Measurements from ENCODE around the gene RSAD1.

Gene RSAD1

GRCh38 chr17:50483266-50483665 is 4.6 kb downstream of the RSAD1 start:
- ATAC-seq (replicated peaks) (no peak), DNase-seq (no peak)
- Mint-ChIP-seq H3K36me3 (peaks cover 22 to 49% of the 10 kb centered on the region in 2 donors), H3K4me3 (no peak overlapping the region), H3K27ac (no peak overlapping the region), H3K4me1 (peaks cover 19 to 26% of the 10 kb centered on the region in 2 donors), H3K27me3 (no peaks in the 10 kb centered on the region), H3K9me3 (no peaks in the 10 kb centered on the region)

GRCh38 chr17:50484386-50485155 is 5.9 kb downstream of the RSAD1 start:
- Mint-ChIP-seq H3K9me3 (no peaks in the 10 kb centered on the region), H3K4me1 (peaks cover 16 to 19% of the 10 kb centered on the region in 2 donors), H3K36me3 (peaks cover 22 to 47% of the 10 kb centered on the region in 2 donors), H3K27me3 (no peaks in the 10 kb centered on the region), H3K27ac (no peak overlapping the region), H3K4me3 (no peak overlapping the region)
- ATAC-seq (replicated peaks) (no peak), DNase-seq (no peak)

DNA sequence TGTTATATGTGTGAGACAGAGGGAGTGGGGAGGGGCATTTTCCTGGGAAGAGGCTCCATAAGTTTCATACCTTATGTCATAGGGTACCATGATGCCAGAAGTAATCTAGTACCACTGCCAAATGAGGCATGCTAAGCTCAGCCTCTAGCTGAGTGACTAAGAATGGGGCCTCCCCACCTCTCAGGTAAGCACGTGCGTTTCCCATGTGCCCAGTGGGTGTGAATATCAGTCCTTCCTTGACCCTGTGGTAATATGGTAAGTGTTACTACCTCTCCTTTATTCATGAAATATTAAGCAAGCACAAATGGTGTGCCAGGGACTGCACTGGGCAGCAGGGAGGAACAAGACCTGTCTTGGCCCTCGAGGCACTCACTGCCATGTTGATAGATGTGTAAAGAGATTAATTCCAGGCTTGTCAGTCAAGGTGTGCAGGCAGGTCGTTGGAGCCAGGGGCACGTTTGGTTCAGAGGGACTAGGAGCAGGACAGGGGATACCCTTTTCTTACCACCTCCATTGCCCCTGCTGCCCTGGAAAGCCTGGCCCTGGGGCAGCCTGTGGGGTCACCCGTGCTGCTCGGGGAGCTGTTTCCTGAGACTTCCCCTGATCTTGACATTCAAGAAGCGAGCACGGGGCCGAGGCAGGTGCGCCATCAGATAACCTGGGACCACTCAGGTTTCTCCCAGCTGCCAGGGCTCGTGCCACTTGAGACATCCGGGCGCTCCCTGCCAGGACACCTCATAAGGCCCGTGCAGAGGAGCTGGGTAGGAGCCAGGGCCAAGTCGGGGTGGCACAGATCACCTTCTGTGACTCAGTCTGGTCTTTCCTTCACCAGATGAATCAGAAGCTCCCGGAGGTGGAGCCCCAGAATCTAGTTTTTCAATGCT is 8.8 kb downstream of the RSAD1 start:
- ATAC-seq (replicated peaks) (no peak), DNase-seq (no peak)
- Mint-ChIP-seq H3K27me3 (no peaks in the 10 kb centered on the region), H3K36me3 (peaks cover 19 to 35% of the 10 kb centered on the region in 2 donors), H3K27ac (no peak overlapping the region), H3K9me3 (no peaks in the 10 kb centered on the region), H3K4me1 (peaks cover 4% of the 10 kb centered on the region in 2 donors), H3K4me3 (no peak overlapping the region)

- Mint-ChIP-seq H3K36me3 (peaks cover 12 to 28% of the 10 kb centered on the region in 2 donors), H3K9me3 (no peaks in the 10 kb centered on the region), H3K27ac (no peak overlapping the region), H3K4me3 (no peak overlapping the region), H3K27me3 (no peaks in the 10 kb centered on the region), H3K4me1 (no peaks in the 10 kb centered on the region)
- ATAC-seq (replicated peaks), result no peak
- DNase-seq, result no peak
These were observed 10.2 kb downstream of the RSAD1 start for GRCh38 chr17:50488880-50489279.

- DNase-seq, result no peak
- peaks cover 3 to 8% of the 10 kb centered on the region in 2 donors for H3K36me3 Mint-ChIP-seq
- no peaks in the 10 kb centered on the region for H3K27me3 Mint-ChIP-seq
- no peak for ATAC-seq (replicated peaks)
- H3K4me3 Mint-ChIP-seq, result no peak overlapping the region
- H3K9me3 Mint-ChIP-seq, result no peaks in the 10 kb centered on the region
- H3K4me1 Mint-ChIP-seq, result no peaks in the 10 kb centered on the region
- H3K27ac Mint-ChIP-seq, result no peak overlapping the region
These were observed 12.8 kb downstream of the RSAD1 start for GRCh38 chr17:50491505-50491904.

DNA sequence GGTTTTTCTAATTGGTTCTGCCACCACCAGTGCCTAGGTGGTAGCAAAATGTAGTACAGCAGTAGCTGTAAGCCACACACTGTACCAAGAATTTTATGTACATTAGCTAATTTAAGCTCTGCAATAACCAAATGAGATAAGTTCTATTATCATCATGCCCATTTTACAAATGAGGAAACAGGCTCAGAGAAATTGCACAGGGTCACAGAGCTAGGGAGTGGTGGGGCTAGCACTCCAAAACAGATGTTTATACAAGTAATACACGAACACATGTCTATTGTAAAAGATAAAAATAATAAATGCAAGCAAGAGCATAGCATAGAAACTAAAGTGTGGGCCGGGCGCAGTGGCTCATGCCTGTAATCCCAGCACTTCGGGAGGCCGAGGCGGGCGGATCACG is 13.6 kb downstream of the RSAD1 start:
- DNase-seq, result no peak
- Mint-ChIP-seq H3K9me3 (no peaks in the 10 kb centered on the region), H3K4me1 (no peaks in the 10 kb centered on the region), H3K4me3 (no peak overlapping the region), H3K36me3 (peaks cover 0 to 3% of the 10 kb centered on the region in 2 donors), H3K27me3 (no peaks in the 10 kb centered on the region), H3K27ac (no peak overlapping the region)
- no peak for ATAC-seq (replicated peaks)

DNA sequence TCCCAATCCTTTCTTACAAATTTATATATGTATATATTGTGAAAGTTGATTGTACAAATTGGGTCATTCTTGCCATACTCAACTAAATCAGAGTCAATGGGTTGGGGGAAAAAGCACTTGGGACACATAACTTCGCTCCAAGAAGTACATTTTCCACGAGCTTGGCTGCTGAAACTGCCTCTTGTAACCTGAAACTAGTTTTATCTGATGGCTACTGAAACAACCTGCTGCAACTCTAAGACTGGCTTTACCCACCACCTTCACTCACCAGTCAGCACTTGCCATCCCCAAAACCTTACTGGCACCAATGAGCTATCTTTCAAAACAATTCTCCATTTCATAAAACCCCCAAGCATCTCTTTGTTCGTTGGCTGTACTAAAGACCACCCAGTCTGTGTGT is 15.1 kb downstream of the RSAD1 start:
- Mint-ChIP-seq H3K9me3 (no peaks in the 10 kb centered on the region), H3K36me3 (no peaks in the 10 kb centered on the region), H3K4me1 (no peaks in the 10 kb centered on the region)

DNA sequence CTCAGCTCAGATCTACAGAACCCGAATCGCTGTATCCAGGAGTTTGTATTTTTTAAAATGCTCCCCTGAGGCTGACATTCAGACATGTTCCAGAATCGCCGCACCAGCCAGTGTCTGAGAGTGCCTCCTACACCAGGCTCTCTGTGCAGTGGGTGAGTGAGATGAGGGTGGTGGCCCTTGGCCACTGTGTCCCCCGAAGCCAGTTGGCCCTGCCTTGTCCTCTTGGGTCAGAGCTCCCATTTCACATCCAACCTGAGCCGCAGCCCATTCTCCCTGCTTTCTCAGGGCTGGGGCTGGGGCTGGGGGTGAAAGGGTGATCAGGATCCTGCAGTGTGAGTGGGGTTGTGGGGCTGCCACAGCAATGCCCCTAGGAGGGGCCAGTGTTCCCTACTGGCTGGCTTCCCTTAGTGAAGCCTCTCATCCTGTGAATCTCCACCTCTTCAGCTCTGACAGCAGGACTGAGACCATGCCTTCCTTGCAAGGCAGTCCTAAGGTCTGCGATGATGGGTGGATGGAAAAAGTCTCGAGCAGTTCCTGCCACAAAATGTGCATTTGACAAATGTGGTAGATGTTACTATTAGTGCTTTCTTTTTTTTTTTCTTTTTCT is 16.7 kb downstream of the RSAD1 start:
- ATAC-seq (replicated peaks), result no peak
- H3K4me1 Mint-ChIP-seq, result no peaks in the 10 kb centered on the region
- H3K4me3 Mint-ChIP-seq, result no peak overlapping the region
- H3K27me3 Mint-ChIP-seq, result peaks cover 0 to 5% of the 10 kb centered on the region in 2 donors
- H3K9me3 Mint-ChIP-seq, result no peaks in the 10 kb centered on the region
- H3K27ac Mint-ChIP-seq, result no peak overlapping the region
- DNase-seq, result no peak
- H3K36me3 Mint-ChIP-seq, result no peaks in the 10 kb centered on the region

More for the DNA sequence above, 15.1 kb downstream of the RSAD1 start:
- ATAC-seq (replicated peaks) (no peak), DNase-seq (no peak)
- Mint-ChIP-seq H3K4me3 (no peak overlapping the region), H3K27ac (no peak overlapping the region), H3K27me3 (peaks cover 0 to 5% of the 10 kb centered on the region in 2 donors)

GRCh38 chr17:50495918-50496317 is 17.3 kb downstream of the RSAD1 start:
- DNase-seq, result no peak
- Mint-ChIP-seq H3K36me3 (no peaks in the 10 kb centered on the region), H3K27me3 (peaks cover 0 to 5% of the 10 kb centered on the region in 2 donors), H3K4me1 (no peaks in the 10 kb centered on the region), H3K4me3 (no peak overlapping the region), H3K27ac (no peak overlapping the region), H3K9me3 (no peaks in the 10 kb centered on the region)
- ATAC-seq (replicated peaks), result no peak

GRCh38 chr17:50498021-50498874 is 19.6 kb downstream of the RSAD1 start:
- Mint-ChIP-seq H3K4me1 (no peaks in the 10 kb centered on the region), H3K36me3 (no peaks in the 10 kb centered on the region), H3K4me3 (no peak overlapping the region), H3K27ac (no peak overlapping the region), H3K9me3 (no peaks in the 10 kb centered on the region), H3K27me3 (peaks cover 0 to 5% of the 10 kb centered on the region in 2 donors)
- ATAC-seq (replicated peaks) (no peak), DNase-seq (no peak)

- ATAC-seq (replicated peaks) (no peak), DNase-seq (no peak)
- Mint-ChIP-seq H3K9me3 (no peaks in the 10 kb centered on the region), H3K4me3 (no peak overlapping the region), H3K36me3 (no peaks in the 10 kb centered on the region), H3K4me1 (no peaks in the 10 kb centered on the region), H3K27ac (no peak overlapping the region), H3K27me3 (peaks cover 4 to 12% of the 10 kb centered on the region in 2 donors)
These were observed 20.6 kb downstream of the RSAD1 start for GRCh38 chr17:50499270-50499669.

DNA sequence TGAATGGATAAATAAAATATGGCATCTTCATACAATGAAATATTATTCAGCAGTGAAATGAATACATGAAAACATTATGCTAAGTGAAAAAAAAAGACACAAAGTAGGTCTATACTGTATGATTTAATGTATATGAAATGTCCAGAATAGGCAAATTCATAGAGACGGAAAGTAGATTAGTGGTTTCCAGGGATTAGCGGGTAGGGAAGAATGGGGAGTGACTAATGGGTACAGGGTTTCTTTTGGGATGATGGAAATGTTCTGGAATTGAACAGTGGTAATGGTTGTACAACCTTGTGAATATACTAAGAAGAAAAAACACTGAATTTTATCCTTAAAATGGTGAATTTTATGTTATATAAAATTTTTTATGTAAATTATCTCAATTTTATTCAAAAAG is 21.1 kb downstream of the RSAD1 start:
- Mint-ChIP-seq H3K4me3 (no peak overlapping the region), H3K27me3 (peaks cover 6 to 12% of the 10 kb centered on the region in 2 donors), H3K9me3 (no peaks in the 10 kb centered on the region), H3K36me3 (no peaks in the 10 kb centered on the region), H3K4me1 (no peaks in the 10 kb centered on the region), H3K27ac (no peak overlapping the region)
- ATAC-seq (replicated peaks) (no peak), DNase-seq (no peak)

DNA sequence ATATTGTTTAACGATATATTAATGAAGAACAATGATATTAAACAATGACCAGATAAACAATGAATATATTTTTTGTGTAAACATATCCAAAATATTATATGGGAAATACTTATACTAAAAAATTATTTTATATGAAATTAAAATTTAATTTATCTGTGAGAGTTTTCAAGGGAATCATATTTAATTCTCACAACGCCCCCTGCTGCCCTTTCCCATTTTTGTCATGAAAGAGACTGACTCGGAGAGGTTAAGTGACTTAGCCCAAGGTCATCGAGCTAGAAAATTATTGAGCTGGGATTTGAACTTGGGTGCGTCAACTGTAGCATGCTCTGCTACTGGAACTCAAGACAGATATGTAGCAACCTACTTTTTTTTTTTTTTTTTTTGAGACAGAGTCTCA is 22.4 kb downstream of the RSAD1 start:
- ATAC-seq (replicated peaks) (no peak), DNase-seq (no peak)
- H3K4me1 Mint-ChIP-seq, result no peaks in the 10 kb centered on the region
- H3K4me3 Mint-ChIP-seq, result no peak overlapping the region
- peaks cover 11 to 22% of the 10 kb centered on the region in 2 donors for H3K27me3 Mint-ChIP-seq
- no peaks in the 10 kb centered on the region for H3K9me3 Mint-ChIP-seq
- H3K27ac Mint-ChIP-seq, result no peak overlapping the region
- no peaks in the 10 kb centered on the region for H3K36me3 Mint-ChIP-seq
